ENCODE measurements around the gene C7orf33. TPM values are rescaled to one million over a fixed set of nuclear protein-coding genes. Genes with fewer than 3 reads are reported as not detected.

Gene C7orf33
- total RNA-seq, 1 donor from 2014 or later = not detected

- no peak for TF ChIP-seq CTCF (IDR thresholded peaks at IDR 0.05)
- no peaks in the 10 kb centered on the region for H3K4me1 Mint-ChIP-seq (ENCODE audit: unreplicated experiment)
- H3K36me3 Mint-ChIP-seq (ENCODE audit: unreplicated experiment) = no peaks in the 10 kb centered on the region
- H3K27me3 Mint-ChIP-seq (ENCODE audit: unreplicated experiment) = peaks cover 9% of the 10 kb centered on the region
- no peak overlapping the region for H3K27ac Mint-ChIP-seq (ENCODE audit: unreplicated experiment)
- no peak for DNase-seq (ENCODE audit: extremely low spot score, unreplicated experiment)
- no peak overlapping the region for H3K4me3 Mint-ChIP-seq (ENCODE audit: unreplicated experiment)
- no peaks in the 10 kb centered on the region for H3K9me3 Mint-ChIP-seq (ENCODE audit: unreplicated experiment)
Measured at GRCh38 chr7:148637094-148637493, 46.5 kb downstream of the C7orf33 start.

GRCh38 chr7:148645898-148646297 is 55.3 kb downstream of the C7orf33 start:
- DNase-seq (ENCODE audit: extremely low spot score, unreplicated experiment) = no peak
- no peaks in the 10 kb centered on the region for H3K9me3 Mint-ChIP-seq (ENCODE audit: unreplicated experiment)
- no peak overlapping the region for H3K4me3 Mint-ChIP-seq (ENCODE audit: unreplicated experiment)
- peaks cover 7% of the 10 kb centered on the region for H3K4me1 Mint-ChIP-seq (ENCODE audit: unreplicated experiment)
- no peaks in the 10 kb centered on the region for H3K36me3 Mint-ChIP-seq (ENCODE audit: unreplicated experiment)
- H3K27me3 Mint-ChIP-seq (ENCODE audit: unreplicated experiment) = peaks cover 14% of the 10 kb centered on the region
- no peak for TF ChIP-seq CTCF (IDR thresholded peaks at IDR 0.05)
- H3K27ac Mint-ChIP-seq (ENCODE audit: unreplicated experiment) = no peak overlapping the region

- TF ChIP-seq CTCF (IDR thresholded peaks at IDR 0.05) = no peak
- no peaks in the 10 kb centered on the region for H3K9me3 Mint-ChIP-seq (ENCODE audit: unreplicated experiment)
- no peaks in the 10 kb centered on the region for H3K36me3 Mint-ChIP-seq (ENCODE audit: unreplicated experiment)
- no peak for DNase-seq (ENCODE audit: extremely low spot score, unreplicated experiment)
- H3K4me3 Mint-ChIP-seq (ENCODE audit: unreplicated experiment) = no peak overlapping the region
- no peak overlapping the region for H3K27ac Mint-ChIP-seq (ENCODE audit: unreplicated experiment)
- H3K27me3 Mint-ChIP-seq (ENCODE audit: unreplicated experiment) = peaks cover 10% of the 10 kb centered on the region
- peaks cover 10% of the 10 kb centered on the region for H3K4me1 Mint-ChIP-seq (ENCODE audit: unreplicated experiment)
Measured at GRCh38 chr7:148650232-148650858, 59.8 kb downstream of the C7orf33 start.

GRCh38 chr7:148652773-148653172 is 62.2 kb downstream of the C7orf33 start:
- no peak overlapping the region for H3K27ac Mint-ChIP-seq (ENCODE audit: unreplicated experiment)
- no peaks in the 10 kb centered on the region for H3K27me3 Mint-ChIP-seq (ENCODE audit: unreplicated experiment)
- no peak for TF ChIP-seq CTCF (IDR thresholded peaks at IDR 0.05)
- DNase-seq (ENCODE audit: extremely low spot score, unreplicated experiment) = no peak
- no peaks in the 10 kb centered on the region for H3K36me3 Mint-ChIP-seq (ENCODE audit: unreplicated experiment)
- peaks cover 10% of the 10 kb centered on the region for H3K4me1 Mint-ChIP-seq (ENCODE audit: unreplicated experiment)
- H3K9me3 Mint-ChIP-seq (ENCODE audit: unreplicated experiment) = no peaks in the 10 kb centered on the region
- no peak overlapping the region for H3K4me3 Mint-ChIP-seq (ENCODE audit: unreplicated experiment)

GRCh38 chr7:148657929-148658328 is 67.4 kb downstream of the C7orf33 start:
- no peak for DNase-seq (ENCODE audit: extremely low spot score, unreplicated experiment)
- Mint-ChIP-seq H3K27me3 (ENCODE audit: unreplicated experiment) (no peaks in the 10 kb centered on the region), H3K4me3 (ENCODE audit: unreplicated experiment) (no peak overlapping the region), H3K36me3 (ENCODE audit: unreplicated experiment) (no peaks in the 10 kb centered on the region), H3K9me3 (ENCODE audit: unreplicated experiment) (no peaks in the 10 kb centered on the region), H3K27ac (ENCODE audit: unreplicated experiment) (no peak overlapping the region), H3K4me1 (ENCODE audit: unreplicated experiment) (peaks cover 11% of the 10 kb centered on the region)
- no peak for TF ChIP-seq CTCF (IDR thresholded peaks at IDR 0.05)
